HEK293 (cell line): ENCODE results near the gene RNF121.
A peak's percentile ranks its signal among the peaks of the same experiment; 100 is the strongest.

Experiments
- CTCF ChIA-PET: fragments of 350-600 bp; formaldehyde crosslinking; extraction: SDS; loops from one replicate; lab custom pipeline; 2021; ENCODE audit warnings: antibody characterized with exemption; lab: Yijun Ruan, JAX
- POLR2A ChIA-PET: fragments of 300-600 bp; formaldehyde crosslinking; extraction: SDS; loops from one replicate; lab custom pipeline; 2020; ENCODE audit warnings: antibody characterized with exemption, inconsistent platforms; lab: Yijun Ruan, JAX
- H3K27ac ChIP-seq: fragments of 200-500 bp; sonication (Bioruptor generic); 2 replicates; pipeline ENCODE4 v1.5.1; 2014; ENCODE audit warnings: low read depth, low read length, control low read depth, inconsistent platforms; ENCODE audit errors: extremely low read depth
- H3K36me3 ChIP-seq, 2 experiments: fragments of 200-500 bp in 1 of 2; sonication (Bioruptor generic) in 1 of 2; 1 replicate in 1 of 2; 2 replicates in 1 of 2; pipeline ENCODE4 v1.5.1; 2014 to 2017; ENCODE audit warnings: inconsistent platforms in 2 of 2, low read length in 2 of 2; ENCODE audit not compliant: control insufficient read depth in 2 of 2, insufficient read depth in 1 of 2
- H3K4me1 ChIP-seq: fragments of 200-500 bp; sonication (Bioruptor generic); 2 replicates; pipeline ENCODE4 v1.5.1; 2014; ENCODE audit warnings: mild to moderate bottlenecking, low read length, inconsistent platforms; ENCODE audit not compliant: control insufficient read depth, insufficient read depth
- H3K4me3 ChIP-seq: 2 replicates; pipeline ENCODE4 v1.5.1; 2011; ENCODE audit warnings: low read depth, mild to moderate bottlenecking, control low read depth, low read length, moderate library complexity
- H3K9me3 ChIP-seq: fragments of 200-500 bp; sonication (Bioruptor generic); 2 replicates; pipeline ENCODE4 v1.5.1; 2014; ENCODE audit warnings: low read depth, low read length, inconsistent platforms; ENCODE audit not compliant: control insufficient read depth, insufficient read depth
- PRDM1 ChIP-seq: fragments of 450-650 bp; formaldehyde crosslinking; IDR thresholded peaks from 2 replicates; pipeline ENCODE4; 2016; ENCODE audit warnings: missing biosample characterization, missing genetic modification characterization
- PRDM2 ChIP-seq: fragments of 450-650 bp; formaldehyde crosslinking; IDR thresholded peaks from 2 replicates; pipeline ENCODE4 v1.5.1; 2016; ENCODE audit warnings: missing biosample characterization, missing genetic modification characterization, borderline replicate concordance
- REPIN1 ChIP-seq: fragments of 450-650 bp; formaldehyde crosslinking; IDR thresholded peaks from 2 replicates; pipeline ENCODE4 v1.5.1; 2017; ENCODE audit warnings: missing biosample characterization, missing genetic modification characterization, low read depth
- SCRT2 ChIP-seq: fragments of 450-650 bp; formaldehyde crosslinking; IDR thresholded peaks from 2 replicates; pipeline ENCODE4 v1.5.1; 2016; ENCODE audit warnings: missing biosample characterization, missing genetic modification characterization
- TCF7L2 ChIP-seq: IDR thresholded peaks from 2 replicates; pipeline ENCODE4 v1.6.1; 2011; ENCODE audit warnings: low read depth, mild to moderate bottlenecking, inconsistent platforms, low read length, moderate library complexity, borderline replicate concordance
- ZFHX2 ChIP-seq: fragments of 450-650 bp; formaldehyde crosslinking; conservative IDR thresholded peaks from 2 replicates; pipeline ENCODE4 v1.5.1; 2016; ENCODE audit warnings: missing biosample characterization, missing genetic modification characterization
- ZFP41 ChIP-seq: fragments of 450-650 bp; formaldehyde crosslinking; IDR thresholded peaks from 2 replicates; pipeline ENCODE4 v1.5.1; 2016; ENCODE audit warnings: missing biosample characterization, missing genetic modification characterization, borderline replicate concordance
- ZNF133 ChIP-seq: fragments of 450-650 bp; formaldehyde crosslinking; IDR thresholded peaks from 2 replicates; pipeline ENCODE4 v1.5.1; 2016; ENCODE audit warnings: missing biosample characterization, missing genetic modification characterization
- ZNF146 ChIP-seq: fragments of 450-650 bp; formaldehyde crosslinking; IDR thresholded peaks from 2 replicates; pipeline ENCODE4 v1.5.1; 2016; ENCODE audit warnings: missing biosample characterization, missing genetic modification characterization
- ZNF211 ChIP-seq: fragments of 450-650 bp; formaldehyde crosslinking; IDR thresholded peaks from 2 replicates; pipeline ENCODE4 v1.5.1; 2016; ENCODE audit warnings: low read depth, missing biosample characterization, missing genetic modification characterization
- ZNF311 ChIP-seq: fragments of 450-650 bp; formaldehyde crosslinking; IDR thresholded peaks from 2 replicates; pipeline ENCODE4 v1.5.1; 2017; ENCODE audit warnings: missing biosample characterization, missing genetic modification characterization, borderline replicate concordance
- ZNF324 ChIP-seq: fragments of 450-650 bp; formaldehyde crosslinking; IDR thresholded peaks from 2 replicates; pipeline ENCODE4 v1.5.1; 2016; ENCODE audit warnings: missing biosample characterization, missing genetic modification characterization
- ZNF341 ChIP-seq: fragments of 450-650 bp; formaldehyde crosslinking; IDR thresholded peaks from 2 replicates; pipeline ENCODE4; 2016; ENCODE audit warnings: low read depth, missing biosample characterization, missing genetic modification characterization
- ZNF433 ChIP-seq: fragments of 450-650 bp; formaldehyde crosslinking; IDR thresholded peaks from 2 replicates; pipeline ENCODE4 v1.5.1; 2016; ENCODE audit warnings: missing biosample characterization, missing genetic modification characterization, low read depth
- ZNF510 ChIP-seq: fragments of 450-650 bp; formaldehyde crosslinking; IDR thresholded peaks from 2 replicates; pipeline ENCODE4 v1.5.1; 2018; ENCODE audit warnings: mild to moderate bottlenecking, missing genetic modification characterization, missing biosample characterization; ENCODE audit not compliant: insufficient replicate concordance
- ZNF521 ChIP-seq: fragments of 450-650 bp; formaldehyde crosslinking; IDR thresholded peaks from 2 replicates; pipeline ENCODE4 v1.5.1; 2017; ENCODE audit warnings: missing biosample characterization, mild to moderate bottlenecking, missing genetic modification characterization
- ZNF555 ChIP-seq: fragments of 450-650 bp; formaldehyde crosslinking; conservative IDR thresholded peaks from 2 replicates; pipeline ENCODE4 v1.5.1; 2017; ENCODE audit warnings: missing biosample characterization, mild to moderate bottlenecking, missing genetic modification characterization, inconsistent platforms
- ZNF560 ChIP-seq: fragments of 450-650 bp; formaldehyde crosslinking; IDR thresholded peaks from 2 replicates; pipeline ENCODE4 v1.5.1; 2017; ENCODE audit warnings: missing biosample characterization, missing genetic modification characterization, borderline replicate concordance
- ZNF580 ChIP-seq: fragments of 450-650 bp; formaldehyde crosslinking; IDR thresholded peaks from 2 replicates; pipeline ENCODE4 v1.5.1; 2016; ENCODE audit warnings: missing biosample characterization, missing genetic modification characterization
- ZNF624 ChIP-seq: fragments of 450-650 bp; formaldehyde crosslinking; IDR thresholded peaks from 2 replicates; pipeline ENCODE4 v1.5.1; 2017; ENCODE audit warnings: missing biosample characterization, missing genetic modification characterization
- ZNF792 ChIP-seq: fragments of 450-650 bp; formaldehyde crosslinking; IDR thresholded peaks from 2 replicates; pipeline ENCODE4 v1.5.1; 2016; ENCODE audit warnings: missing biosample characterization, missing genetic modification characterization
- ZXDB ChIP-seq: fragments of 450-650 bp; formaldehyde crosslinking; IDR thresholded peaks from 2 replicates; pipeline ENCODE4 v1.5.1; 2016; ENCODE audit warnings: missing biosample characterization, missing genetic modification characterization

The RNF121 gene

DNA sequence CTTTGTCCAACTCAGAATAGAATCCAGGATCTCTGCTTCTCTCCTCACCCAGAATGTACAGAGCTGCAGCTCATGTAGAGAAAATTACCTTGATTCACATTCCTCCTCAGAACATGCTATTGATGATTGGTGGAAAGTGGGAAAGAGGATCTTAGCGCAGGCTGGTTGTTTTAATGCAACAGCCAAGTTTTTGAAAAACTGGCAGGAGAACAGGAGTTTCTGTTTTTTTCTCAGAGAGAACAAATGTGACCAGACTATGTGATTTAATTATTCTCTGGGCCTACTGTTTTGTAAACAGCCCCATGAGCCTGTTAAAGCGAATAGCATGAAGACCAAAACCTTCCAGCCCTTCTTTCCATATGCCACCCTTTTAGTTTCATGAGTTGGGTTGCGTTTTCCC is 50.8 kb downstream of the RNF121 start:
- ChIA-PET POLR2A (no interaction called here), CTCF (interaction anchor here (0.6 to 3.9 kb wide), 9 partner anchors 11 to 455 kb away, joined by 3 to 31 read pairs (median 8); partner anchors contain the start of gene CLPB)
- H3K4me3 ChIP-seq, result no peak overlapping the region
- H3K27ac ChIP-seq, result no peak overlapping the region
- TF ChIP-seq ZNF133 (tag by site-specific recombination) (no peak), PRDM2 (tag by site-specific recombination) (no peak), ZNF324 (tag by site-specific recombination) (no peak), ZFP41 (no peak), ZNF211 (tag by site-specific recombination) (no peak), ZNF555 (no peak), PRDM1 (no peak), ZNF521 (tag by site-specific recombination) (no peak), ZNF560 (tag by site-specific recombination) (no peak), ZNF341 (tag by site-specific recombination) (no peak), REPIN1 (tag by site-specific recombination) (no peak), ZFHX2 (tag by site-specific recombination) (no peak)
- no peaks in the 10 kb centered on the region for H3K4me1 ChIP-seq
- H3K36me3 ChIP-seq, result peaks cover 0 to 49% of the 10 kb centered on the region in 2 experiments; a peak in 1 of 3 replicates
- H3K9me3 ChIP-seq, result no peaks in the 10 kb centered on the region

- POLR2A ChIA-PET, result no interaction called here
These were observed 57.3 kb downstream of the RNF121 start for GRCh38 chr11:71986131-71986530.

DNA sequence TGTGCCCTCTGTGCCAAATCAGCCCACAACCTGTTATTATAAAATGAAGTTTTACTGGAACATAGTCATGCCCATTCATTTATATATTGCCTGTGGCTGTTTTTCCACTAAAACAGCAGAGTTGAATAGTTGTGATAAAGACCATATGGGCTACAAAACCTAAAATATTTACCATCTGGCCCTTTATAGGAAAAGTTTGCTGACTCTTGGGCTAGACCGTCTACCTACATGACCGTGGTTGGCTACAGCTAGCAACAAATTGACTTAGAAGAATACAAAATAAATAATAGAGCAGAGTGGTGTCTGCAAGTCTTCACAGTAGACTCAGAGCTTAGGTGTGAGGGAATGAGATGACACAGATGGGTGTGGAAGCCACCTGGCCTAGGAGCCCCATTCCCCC is 58.7 kb downstream of the RNF121 start:
- Histone ChIP-seq H3K4me1 (no peaks in the 10 kb centered on the region), H3K4me3 (no peak overlapping the region), H3K36me3 (peaks cover 0 to 56% of the 10 kb centered on the region in 2 experiments; a peak in 1 of 3 replicates), H3K9me3 (no peaks in the 10 kb centered on the region), H3K27ac (no peak overlapping the region)
- POLR2A ChIA-PET, result no interaction called here
- CTCF ChIA-PET, result interaction anchor here (3.3 kb wide), 1 partner anchor 10 kb away, joined by 28 read pairs; no protein-coding TSS in a partner anchor
- TF ChIP-seq ZXDB (no peak), ZNF792 (no peak), ZNF311 (tag by site-specific recombination) (no peak), ZNF433 (no peak), ZNF146 (tag by site-specific recombination) (no peak), TCF7L2 (no peak), PRDM2 (tag by site-specific recombination) (no peak), ZNF580 (tag by site-specific recombination) (no peak), ZNF510 (no peak)

More at GRCh38 chr11:71986131-71986530, 57.3 kb downstream of the RNF121 start:
- TF ChIP-seq ZNF624 (tag by site-specific recombination) (no peak), SCRT2 (peak; percentile 44; the same call in 1 of the 2 replicates)
- Histone ChIP-seq H3K4me1 (no peaks in the 10 kb centered on the region), H3K27ac (no peak overlapping the region), H3K4me3 (no peak overlapping the region), H3K36me3 (peaks cover 0 to 55% of the 10 kb centered on the region in 2 experiments; a peak in 1 of 3 replicates), H3K9me3 (no peaks in the 10 kb centered on the region)
- CTCF ChIA-PET, result interaction anchor here (0.7 to 3.3 kb wide), 2 partner anchors 8 to 1097 kb away, joined by 3 to 28 read pairs; no protein-coding TSS in a partner anchor
